ENCODE measurements around the gene DTHD1. TPM values are rescaled to one million over a fixed set of nuclear protein-coding genes. Genes with fewer than 3 reads are reported as not detected.

DTHD1 gene
- total and polyA plus RNA-seq, 8 donors = 1.2 TPM; not detected in 7

DNA sequence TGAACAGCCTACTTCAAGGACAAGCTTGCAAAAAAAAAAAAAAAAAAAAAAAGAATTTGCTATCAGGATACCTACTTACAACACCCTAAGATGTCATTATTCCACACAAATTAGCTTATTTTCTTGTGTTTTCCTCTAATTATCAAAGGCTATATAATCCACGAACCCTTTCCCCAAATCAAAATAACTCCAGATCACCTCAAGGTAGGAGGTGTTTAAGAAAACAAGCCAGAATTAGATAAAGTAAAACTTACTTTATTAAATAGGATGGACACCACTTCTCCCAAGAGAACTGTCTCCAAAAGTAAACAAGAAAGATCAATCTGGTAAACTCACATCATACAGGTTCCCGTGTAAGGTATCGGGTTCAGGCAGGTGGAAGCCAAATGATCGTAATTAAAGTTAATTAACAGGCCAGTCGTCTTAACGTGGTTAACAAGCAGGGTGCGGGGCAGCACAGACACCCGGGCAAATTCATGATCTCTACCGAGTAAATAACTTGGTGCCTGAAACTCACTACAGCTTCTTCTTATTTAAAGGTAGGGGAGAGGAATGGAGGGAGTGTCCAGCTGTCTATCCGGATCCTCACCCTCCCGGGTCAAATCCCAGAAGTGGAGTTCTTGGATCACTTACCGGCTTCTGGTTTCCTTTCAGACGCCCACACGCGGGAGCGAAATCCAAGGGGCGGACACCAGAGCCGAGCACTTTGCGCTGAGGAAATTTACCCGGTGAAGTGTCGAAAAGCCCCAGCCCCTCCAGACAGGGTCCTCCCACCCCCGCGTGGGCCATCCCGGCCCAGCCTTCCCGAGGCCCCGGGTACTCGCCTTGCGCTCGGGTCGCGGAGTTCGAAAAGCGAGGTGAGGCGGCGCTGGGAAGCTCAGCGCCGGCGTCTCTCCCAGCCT, 37.8 kb upstream of the DTHD1 start:
- H3K27me3 ChIP-seq = peaks cover 0 to 4% (median 0%) of the 10 kb centered on the region in 3 donors
- H3K36me3 ChIP-seq = no peaks in the 10 kb centered on the region
- TF ChIP-seq, protein P1, sequence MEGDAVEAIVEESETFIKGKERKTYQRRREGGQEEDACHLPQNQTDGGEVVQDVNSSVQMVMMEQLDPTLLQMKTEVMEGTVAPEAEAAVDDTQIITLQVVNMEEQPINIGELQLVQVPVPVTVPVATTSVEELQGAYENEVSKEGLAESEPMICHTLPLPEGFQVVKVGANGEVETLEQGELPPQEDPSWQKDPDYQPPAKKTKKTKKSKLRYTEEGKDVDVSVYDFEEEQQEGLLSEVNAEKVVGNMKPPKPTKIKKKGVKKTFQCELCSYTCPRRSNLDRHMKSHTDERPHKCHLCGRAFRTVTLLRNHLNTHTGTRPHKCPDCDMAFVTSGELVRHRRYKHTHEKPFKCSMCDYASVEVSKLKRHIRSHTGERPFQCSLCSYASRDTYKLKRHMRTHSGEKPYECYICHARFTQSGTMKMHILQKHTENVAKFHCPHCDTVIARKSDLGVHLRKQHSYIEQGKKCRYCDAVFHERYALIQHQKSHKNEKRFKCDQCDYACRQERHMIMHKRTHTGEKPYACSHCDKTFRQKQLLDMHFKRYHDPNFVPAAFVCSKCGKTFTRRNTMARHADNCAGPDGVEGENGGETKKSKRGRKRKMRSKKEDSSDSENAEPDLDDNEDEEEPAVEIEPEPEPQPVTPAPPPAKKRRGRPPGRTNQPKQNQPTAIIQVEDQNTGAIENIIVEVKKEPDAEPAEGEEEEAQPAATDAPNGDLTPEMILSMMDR (IDR thresholded peaks at IDR 0.05) = no peak
- H3K4me3 ChIP-seq = peak overlapping the region; percentile 64 to 82 (median 71)
- peak overlapping the region; percentile 91 to 97 (median 94) for H3K27ac ChIP-seq
- no peaks in the 10 kb centered on the region for H3K9me3 ChIP-seq
- WGBS, 5 donors = 1 to 3% (median 1%) methylated on average over 20 to 38 of the region's 38 CpGs
- peak; percentile 38 to 76 for DNase-seq
- peaks cover 4 to 32% (median 24%) of the 10 kb centered on the region in 4 donors for H3K4me1 ChIP-seq
- intact Hi-C loops (cut with DNase I; ENCODE audit: low total_unique reads) = no loop called here

DNA sequence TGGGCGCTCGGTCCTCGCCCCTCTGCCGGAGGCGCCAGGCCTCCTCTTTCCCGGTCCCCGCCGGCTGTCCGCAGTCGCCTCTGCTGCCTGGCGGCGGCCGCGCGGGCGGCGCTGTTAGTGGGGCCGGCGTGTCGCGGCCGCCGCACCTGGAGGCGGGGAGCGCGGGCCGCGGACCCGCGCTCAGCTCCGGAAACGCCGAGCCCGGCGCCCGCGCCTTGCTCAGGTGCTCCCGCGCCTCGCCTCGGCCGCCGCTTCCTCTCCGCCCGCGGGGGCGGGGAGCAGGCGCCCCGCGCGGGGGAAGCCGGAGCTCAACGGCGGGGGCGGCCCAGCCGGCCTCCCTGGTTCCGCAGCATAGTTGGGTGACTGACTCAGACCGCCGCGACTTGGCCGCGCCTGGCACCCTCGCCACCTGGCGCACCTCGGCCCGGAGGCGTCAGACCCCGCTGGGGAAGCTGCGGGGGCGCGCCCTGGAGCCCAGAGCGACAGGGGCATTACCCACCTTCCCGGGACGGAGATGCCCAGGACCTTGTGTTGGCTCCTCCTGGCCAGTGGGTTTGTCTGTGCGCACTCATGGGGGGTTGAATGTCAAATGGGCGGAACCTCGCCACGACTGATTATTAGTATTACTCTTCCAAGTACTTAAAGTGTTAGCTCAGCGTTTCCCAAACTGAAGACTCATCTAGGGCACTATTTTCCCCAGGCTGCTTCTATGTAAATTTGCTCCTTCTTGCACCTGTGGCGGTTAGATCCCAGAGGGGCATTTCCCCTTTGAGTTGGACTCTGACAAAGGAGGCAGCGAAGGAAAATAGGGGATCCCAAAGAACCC, 36.9 kb upstream of the DTHD1 start, which contains the start of gene ARAP2:
ARAP2 (minus strand) TSS at position 258 of the 826 bp plus-strand sequence. CDS start 15,028 bp downstream, outside the sequence.
- peaks cover 4 to 34% (median 24%) of the 10 kb centered on the region in 4 donors for H3K4me1 ChIP-seq
- intact Hi-C loops (cut with DNase I; ENCODE audit: low total_unique reads) = no loop called here
- peaks cover 0 to 4% (median 0%) of the 10 kb centered on the region in 3 donors for H3K27me3 ChIP-seq
- no peaks in the 10 kb centered on the region for H3K36me3 ChIP-seq
- H3K4me3 ChIP-seq = peak within 1 kb of the TSS; percentile 64 to 82 (median 71)
- peak; percentile 80 to 88 for DNase-seq
- 2 to 12% (median 2%) methylated on average over 7 to 81 of the region's 81 CpGs for WGBS, 5 donors
- TF ChIP-seq POLR2AphosphoS5 (IDR thresholded peaks at IDR 0.05) = peak in 2 of 3 donors; percentile 64 to 66
- no peak for TF ChIP-seq EP300 (IDR thresholded peaks at IDR 0.05)
- TF ChIP-seq POLR2A (IDR thresholded peaks at IDR 0.05) = no peak
- TF ChIP-seq, protein P1 (IDR thresholded peaks at IDR 0.05) = no peak
- H3K27ac ChIP-seq = peak within 1 kb of the TSS; percentile 91 to 97 (median 94)
- no peaks in the 10 kb centered on the region for H3K9me3 ChIP-seq

DNA sequence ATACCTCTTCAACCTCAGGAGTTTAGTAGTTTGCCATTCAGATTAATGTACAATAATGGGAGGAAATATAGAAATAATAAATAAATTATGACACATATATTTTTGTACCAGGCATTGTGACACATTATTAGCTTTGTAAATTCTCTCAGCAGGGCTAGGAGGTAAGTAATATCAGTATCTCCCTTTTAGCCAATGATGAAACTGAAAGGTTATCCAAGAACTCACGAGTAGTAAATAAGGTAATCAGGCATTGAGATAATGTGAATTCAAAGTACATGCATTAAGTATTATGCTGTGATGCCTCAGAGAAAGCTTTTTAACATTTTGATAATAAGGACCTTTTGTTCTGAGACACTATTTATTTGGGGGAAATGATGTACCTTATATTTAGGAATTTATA, 31.8 kb upstream of the DTHD1 start:
- intact Hi-C loops (cut with DNase I; ENCODE audit: low total_unique reads) = no loop called here

DNA sequence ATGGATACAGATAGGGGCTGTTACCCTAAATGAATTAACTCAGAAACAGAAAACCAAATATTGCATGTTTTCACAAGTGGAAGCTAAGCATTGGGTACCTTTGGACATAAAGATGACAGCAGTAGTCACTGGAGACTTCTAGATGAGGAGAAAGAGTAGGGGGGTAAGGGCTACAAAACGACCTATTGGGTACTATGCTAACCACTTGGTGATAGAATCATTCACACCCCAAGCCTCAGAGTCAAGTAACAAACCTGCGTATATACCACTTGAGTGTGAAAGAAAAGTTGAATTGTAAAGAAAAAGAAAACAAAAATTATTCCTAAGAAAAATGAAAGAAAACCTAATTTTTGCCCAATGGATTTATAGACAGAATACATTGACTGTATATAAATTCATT, 29.4 kb upstream of the DTHD1 start:
- WGBS, 5 donors = 53 to 85% (median 76%) methylated on average over 2 of the region's 2 CpGs
- no peaks in the 10 kb centered on the region for H3K27me3 ChIP-seq
- no peaks in the 10 kb centered on the region for H3K9me3 ChIP-seq
- peaks cover 0 to 7% (median 0%) of the 10 kb centered on the region in 4 donors for H3K4me1 ChIP-seq
- no peak overlapping the region for H3K27ac ChIP-seq
- H3K4me3 ChIP-seq = no peak overlapping the region
- intact Hi-C loops (cut with DNase I; ENCODE audit: low total_unique reads) = no loop called here
- DNase-seq = no peak
- H3K36me3 ChIP-seq = no peaks in the 10 kb centered on the region
- no peak for TF ChIP-seq POLR2A (IDR thresholded peaks at IDR 0.05)
- TF ChIP-seq, protein P1 (IDR thresholded peaks at IDR 0.05) = no peak
- TF ChIP-seq EP300 (IDR thresholded peaks at IDR 0.05) = no peak
- no peak for TF ChIP-seq POLR2AphosphoS5 (IDR thresholded peaks at IDR 0.05)

More for the DNA sequence above, 31.8 kb upstream of the DTHD1 start:
- Histone ChIP-seq H3K9me3 (no peaks in the 10 kb centered on the region), H3K4me3 (no peak overlapping the region), H3K4me1 (peaks cover 0 to 12% (median 5%) of the 10 kb centered on the region in 4 donors), H3K27ac (no peak overlapping the region), H3K27me3 (peaks cover 0 to under 1% (median 0%) of the 10 kb centered on the region in 3 donors), H3K36me3 (no peaks in the 10 kb centered on the region)
- DNase-seq = no peak
- TF ChIP-seq, protein P1 (IDR thresholded peaks at IDR 0.05) = no peak
- peak in 1 of 3 donors; percentile 16 for TF ChIP-seq POLR2AphosphoS5 (IDR thresholded peaks at IDR 0.05)
- WGBS, 5 donors = 20 to 44% (median 26%) methylated on average over 1 of the region's 1 CpG

Data from stomach (tissue), 9 donors.